ENCODE data around the gene TESK2. TPM values are rescaled to one million over a fixed set of nuclear protein-coding genes. Genes with fewer than 3 reads are reported as not detected.
A peak's percentile ranks its signal among the peaks of the same experiment; 100 is the strongest.

Gene TESK2
- total and polyA plus RNA-seq, 2 experiments from 2014 or later, result 1.1 to 1.5 TPM

GRCh38 chr1:45348966-45349677 lies 141.8 kb downstream of the TESK2 start:
- no peak overlapping the region for H3K4me2 ChIP-seq (ENCODE audit: unreplicated experiment)
- H3K9me2 ChIP-seq (ENCODE audit: insufficient read depth), result no peaks in the 10 kb centered on the region
- no peak overlapping the region for H3K27ac ChIP-seq
- DNase-seq, result peak; percentile 20
- no peaks in the 10 kb centered on the region for H4K20me1 ChIP-seq (ENCODE audit: insufficient read depth)
- TF ChIP-seq EZH2phosphoT487 (IDR thresholded peaks at IDR 0.05; ENCODE audit: insufficient read depth, low read depth) (no peak), EZH2 (IDR thresholded peaks at IDR 0.05; ENCODE audit: insufficient read depth, poor library complexity, severe bottlenecking) (no peak)
- H3K36me3 ChIP-seq (ENCODE audit: low read depth), result 0 out of 2 replicates have a peak, but pooled peaks cover under 1% of the 10 kb centered on the region
- peaks cover 18% of the 10 kb centered on the region for H3K4me1 ChIP-seq (ENCODE audit: insufficient read depth)
- no peak overlapping the region for H3K4me3 ChIP-seq
- peaks cover 14% of the 10 kb centered on the region for H3F3A ChIP-seq (ENCODE audit: insufficient read depth)
- H3K9me3 ChIP-seq (ENCODE audit: low read depth), result no peaks in the 10 kb centered on the region
- in situ Hi-C loops (cut with MboI), result loop anchor here (5.0 kb wide), 1 partner anchor 143 kb away; the partner anchor contains the start of gene TESK2
- 77 to 83% methylated on average over 3 of the region's 3 CpGs for WGBS, 2 experiments (ENCODE audit: low coverage in 1 of 2, low lambda C conversion rate in 2 of 2, missing lambda C conversion rate in 2 of 2)
- no peaks in the 10 kb centered on the region for H3K27me3 ChIP-seq (replicated peaks; ENCODE audit: insufficient read depth)
- no peak overlapping the region for H3K9ac ChIP-seq
- no peaks in the 10 kb centered on the region for H3K79me2 ChIP-seq (ENCODE audit: insufficient read depth)
- no peak overlapping the region for H2AFZ ChIP-seq

- H3K4me1 ChIP-seq (ENCODE audit: insufficient read depth), result peaks cover 18% of the 10 kb centered on the region
- H3K4me2 ChIP-seq (ENCODE audit: unreplicated experiment), result peak overlapping the region; percentile 13
- no peaks in the 10 kb centered on the region for H3K9me2 ChIP-seq (ENCODE audit: insufficient read depth)
- no peak overlapping the region for H3K27ac ChIP-seq
- no peak overlapping the region for H2AFZ ChIP-seq
- no peak overlapping the region for H3K9ac ChIP-seq
- H3K27me3 ChIP-seq (replicated peaks; ENCODE audit: insufficient read depth), result no peaks in the 10 kb centered on the region
- 0 out of 2 replicates have a peak, but pooled peaks cover 6% of the 10 kb centered on the region for H3K36me3 ChIP-seq (ENCODE audit: low read depth)
- no peak for TF ChIP-seq EZH2phosphoT487 (IDR thresholded peaks at IDR 0.05; ENCODE audit: insufficient read depth, low read depth)
- TF ChIP-seq EZH2 (IDR thresholded peaks at IDR 0.05; ENCODE audit: insufficient read depth, poor library complexity, severe bottlenecking), result no peak
- H3K4me3 ChIP-seq, result no peak overlapping the region
- H3K9me3 ChIP-seq (ENCODE audit: low read depth), result no peaks in the 10 kb centered on the region
- in situ Hi-C loops (cut with MboI), result loop anchor here (5.0 kb wide), 1 partner anchor 144 kb away; the partner anchor contains the start of gene TESK2
- H3K79me2 ChIP-seq (ENCODE audit: insufficient read depth), result no peaks in the 10 kb centered on the region
- no peak for DNase-seq
- no peaks in the 10 kb centered on the region for H4K20me1 ChIP-seq (ENCODE audit: insufficient read depth)
- H3F3A ChIP-seq (ENCODE audit: insufficient read depth), result peaks cover 14% of the 10 kb centered on the region
- WGBS, 2 experiments (ENCODE audit: low coverage in 1 of 2, low lambda C conversion rate in 2 of 2, missing lambda C conversion rate in 2 of 2), result 50 to 67% methylated on average over 1 of the region's 1 CpG
Observed at GRCh38 chr1:45348609-45348965, 142.4 kb downstream of the TESK2 start.

GRCh38 chr1:45348020-45348419 lies 142.9 kb downstream of the TESK2 start:
- DNase-seq, result peak; percentile 55
- in situ Hi-C loops (cut with MboI), result loop anchor here (5.0 kb wide), 1 partner anchor 144 kb away; the partner anchor contains the start of gene TESK2
- Histone ChIP-seq H3K36me3 (ENCODE audit: low read depth) (0 out of 2 replicates have a peak, but pooled peaks cover 12% of the 10 kb centered on the region), H3F3A (ENCODE audit: insufficient read depth) (peaks cover 14% of the 10 kb centered on the region), H3K4me1 (ENCODE audit: insufficient read depth) (peaks cover 18% of the 10 kb centered on the region), H3K9ac (no peak overlapping the region), H3K27me3 (replicated peaks; ENCODE audit: insufficient read depth) (no peaks in the 10 kb centered on the region), H4K20me1 (ENCODE audit: insufficient read depth) (no peaks in the 10 kb centered on the region), H3K79me2 (ENCODE audit: insufficient read depth) (no peaks in the 10 kb centered on the region), H3K9me3 (ENCODE audit: low read depth) (no peaks in the 10 kb centered on the region), H3K4me2 (ENCODE audit: unreplicated experiment) (peak overlapping the region; percentile 13), H3K27ac (no peak overlapping the region), H2AFZ (no peak overlapping the region), H3K9me2 (ENCODE audit: insufficient read depth) (no peaks in the 10 kb centered on the region), H3K4me3 (no peak overlapping the region)
- 94 to 96% methylated on average over 2 of the region's 2 CpGs for WGBS, 2 experiments (ENCODE audit: low coverage in 1 of 2, low lambda C conversion rate in 2 of 2, missing lambda C conversion rate in 2 of 2)
- no peak for TF ChIP-seq EZH2 (IDR thresholded peaks at IDR 0.05; ENCODE audit: insufficient read depth, poor library complexity, severe bottlenecking)
- TF ChIP-seq EZH2phosphoT487 (IDR thresholded peaks at IDR 0.05; ENCODE audit: insufficient read depth, low read depth), result no peak

GRCh38 chr1:45346473-45346872 lies 144.5 kb downstream of the TESK2 start:
- Histone ChIP-seq H4K20me1 (ENCODE audit: insufficient read depth) (no peaks in the 10 kb centered on the region), H3K4me3 (no peak overlapping the region), H3F3A (ENCODE audit: insufficient read depth) (peaks cover 14% of the 10 kb centered on the region), H3K36me3 (ENCODE audit: low read depth) (peaks cover 20% of the 10 kb centered on the region; the same call in 1 of the 2 replicates), H3K9me2 (ENCODE audit: insufficient read depth) (no peaks in the 10 kb centered on the region), H3K27ac (no peak overlapping the region), H3K9ac (no peak overlapping the region), H2AFZ (no peak overlapping the region), H3K4me1 (ENCODE audit: insufficient read depth) (peaks cover 19% of the 10 kb centered on the region), H3K27me3 (replicated peaks; ENCODE audit: insufficient read depth) (no peaks in the 10 kb centered on the region), H3K9me3 (ENCODE audit: low read depth) (no peaks in the 10 kb centered on the region), H3K79me2 (ENCODE audit: insufficient read depth) (peaks cover 13% of the 10 kb centered on the region), H3K4me2 (ENCODE audit: unreplicated experiment) (no peak overlapping the region)
- no peak for DNase-seq
- TF ChIP-seq EZH2phosphoT487 (IDR thresholded peaks at IDR 0.05; ENCODE audit: insufficient read depth, low read depth), result no peak
- TF ChIP-seq EZH2 (IDR thresholded peaks at IDR 0.05; ENCODE audit: insufficient read depth, poor library complexity, severe bottlenecking), result no peak
- 60 to 75% methylated on average over 2 of the region's 2 CpGs for WGBS, 2 experiments (ENCODE audit: low coverage in 1 of 2, low lambda C conversion rate in 2 of 2, missing lambda C conversion rate in 2 of 2)
- in situ Hi-C loops (cut with MboI), result loop anchor here (5.0 kb wide), 1 partner anchor 146 kb away; the partner anchor contains the start of gene TESK2

All from GM23248 (cell line).